Non-pigmented ciliary epithelial cell (primary cell): Measurements from ENCODE around the gene PARVB.

Experiments used
- DNase-seq: peaks from one replicate; pipeline ENCODE4 v3.0.0-alpha.2; 2010; ENCODE audit warnings: low read depth

The PARVB gene

GRCh38 chr22:44162960-44163359, 138.9 kb downstream of the PARVB start:
- DNase-seq: no peak

GRCh38 chr22:44163536-44163935, 139.4 kb downstream of the PARVB start:
- no peak for DNase-seq

DNA sequence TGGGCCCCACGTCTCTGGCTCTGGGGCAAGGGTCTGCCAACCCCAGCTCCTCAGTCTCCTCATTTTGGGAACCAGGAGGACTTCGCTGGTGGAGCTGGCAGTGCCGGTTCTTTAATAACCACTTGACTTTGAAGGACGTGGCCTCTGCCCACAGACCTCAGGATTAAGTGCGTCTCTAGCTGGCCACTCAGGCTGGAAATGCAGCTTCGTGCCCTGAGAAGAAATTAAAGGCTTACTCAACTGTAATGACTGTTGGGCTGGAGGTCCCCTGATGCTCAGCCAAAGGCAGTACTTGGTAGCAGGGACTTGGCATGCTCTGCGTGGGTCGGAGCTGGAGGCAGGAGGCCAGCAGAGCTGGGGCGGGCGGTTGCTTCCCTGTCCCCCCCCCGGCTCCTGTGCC, 139.9 kb downstream of the PARVB start:
- no peak for DNase-seq

GRCh38 chr22:44165286-44165874, 141.3 kb downstream of the PARVB start:
- no peak for DNase-seq

DNA sequence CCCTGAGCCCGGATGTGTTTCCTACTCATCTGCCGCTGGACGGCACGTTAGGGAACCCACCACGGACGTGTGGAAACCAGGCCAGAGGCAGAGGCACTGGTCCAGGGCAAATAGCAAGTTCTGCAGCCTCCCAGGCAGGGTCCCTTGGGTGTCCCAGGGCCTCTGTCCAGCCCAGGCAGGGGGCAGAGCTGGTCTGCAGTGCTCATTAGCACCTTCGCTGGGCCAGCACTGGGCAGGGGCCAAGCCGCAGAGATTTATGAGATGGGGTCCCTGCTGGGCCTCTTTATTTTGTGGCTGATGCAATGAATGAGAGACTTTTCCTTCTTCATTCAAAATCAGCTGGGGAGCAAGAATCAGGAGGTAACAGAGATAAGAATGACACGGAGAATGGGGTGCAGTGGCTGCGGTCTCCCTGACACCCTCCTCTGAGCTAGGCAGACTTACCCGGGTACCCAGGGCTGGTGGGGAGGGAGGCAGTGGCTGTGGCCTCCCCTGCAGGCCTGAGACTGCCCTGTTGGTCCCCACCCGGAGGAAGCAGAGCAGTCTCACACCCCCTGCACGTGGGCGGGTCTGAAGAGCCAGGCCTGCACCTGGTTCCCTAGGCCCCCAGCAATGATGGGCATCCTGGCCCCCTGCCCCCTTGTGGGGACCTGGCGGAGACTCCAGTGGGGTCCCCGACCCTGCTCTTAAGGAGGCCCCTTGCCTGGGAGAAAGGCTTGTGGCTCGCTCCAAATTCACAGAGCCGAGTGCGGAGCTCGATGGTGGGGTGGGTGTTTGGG, 142.6 kb downstream of the PARVB start:
- DNase-seq: no peak

DNA sequence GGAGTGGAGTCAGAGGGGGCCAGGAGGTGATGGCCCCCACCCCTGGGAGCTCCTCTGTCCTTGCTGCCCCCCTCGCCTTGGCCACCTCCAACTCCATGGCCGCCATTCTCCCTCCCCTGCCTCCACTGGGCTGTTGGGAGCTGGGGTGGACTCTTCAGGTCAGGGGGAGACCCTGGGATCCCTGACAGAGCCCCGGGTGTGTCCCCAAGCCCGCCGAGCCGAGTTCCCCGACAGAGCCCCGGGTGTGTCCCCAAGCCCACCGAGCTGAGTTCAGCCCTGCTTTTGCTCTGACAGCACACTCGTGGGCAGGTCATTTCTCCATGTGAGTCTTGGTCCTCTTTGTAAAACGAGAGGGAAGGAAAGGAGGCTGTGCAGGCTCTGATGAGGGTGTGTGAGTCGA, 143.4 kb downstream of the PARVB start:
- DNase-seq: no peak

DNA sequence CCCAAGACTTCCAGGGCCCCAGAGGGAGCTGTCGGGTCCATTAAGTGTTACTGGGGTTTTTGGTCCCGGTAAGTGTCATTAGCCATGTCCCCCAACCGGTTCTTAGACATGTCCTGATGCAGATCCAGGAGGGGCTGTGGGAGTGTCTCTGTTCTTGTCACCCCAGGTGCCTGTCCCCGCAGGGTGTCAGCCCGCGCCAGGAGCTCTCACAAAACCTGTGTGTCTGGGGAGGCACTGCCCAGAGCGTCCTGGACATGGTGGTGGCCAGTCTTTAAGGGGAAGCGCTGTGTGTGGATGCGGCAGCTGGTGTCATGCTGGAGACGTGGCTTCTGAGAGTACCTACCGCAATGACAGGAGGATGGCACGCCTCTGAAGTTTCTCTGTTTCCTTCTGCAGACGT, 144.1 kb downstream of the PARVB start:
- no peak for DNase-seq

GRCh38 chr22:44170470-44170869, 146.4 kb downstream of the PARVB start:
- no peak for DNase-seq

DNA sequence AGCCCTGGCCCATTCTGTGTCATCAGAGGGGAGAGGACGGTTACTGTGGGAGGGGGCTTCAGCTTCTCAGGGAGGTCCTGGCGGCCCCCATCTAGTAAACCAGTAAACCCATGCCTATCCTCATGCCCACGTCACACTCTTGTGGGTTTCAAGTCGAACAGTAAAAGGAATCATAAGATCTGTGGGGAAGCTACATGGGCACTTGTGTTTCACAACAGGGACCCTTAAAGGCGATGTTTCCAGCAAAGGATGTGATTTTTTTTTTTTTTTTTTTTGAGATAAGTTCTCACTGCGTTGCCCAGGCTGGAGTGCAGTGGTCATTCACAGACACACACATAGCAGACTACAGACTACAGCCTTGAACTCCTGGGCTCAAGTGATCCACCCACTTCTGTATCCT, 147.5 kb downstream of the PARVB start:
- DNase-seq: no peak

- no peak for DNase-seq
Observed at GRCh38 chr22:44172370-44173108, 148.4 kb downstream of the PARVB start.

DNA sequence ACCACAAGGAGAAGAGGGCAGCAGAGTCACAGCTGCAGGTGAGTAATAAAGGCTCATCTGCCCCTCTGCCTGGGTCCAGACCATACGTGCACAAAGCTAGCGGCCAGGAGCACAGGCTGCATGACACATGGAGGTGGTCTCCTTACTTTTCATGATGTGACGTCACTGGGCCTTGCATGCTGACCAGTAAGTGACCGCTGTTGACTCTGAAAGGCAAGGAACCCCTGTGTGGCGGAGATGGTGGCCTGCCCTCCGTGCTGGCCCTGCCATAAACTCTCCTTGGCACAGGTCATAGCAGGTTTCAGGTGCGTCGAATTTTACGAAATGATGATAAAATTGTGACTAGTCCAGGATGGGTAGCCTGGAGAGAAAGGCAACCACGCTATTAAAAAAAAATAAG, 149.1 kb downstream of the PARVB start:
- no peak for DNase-seq

GRCh38 chr22:44175676-44176075, 151.6 kb downstream of the PARVB start:
- no peak for DNase-seq

DNA sequence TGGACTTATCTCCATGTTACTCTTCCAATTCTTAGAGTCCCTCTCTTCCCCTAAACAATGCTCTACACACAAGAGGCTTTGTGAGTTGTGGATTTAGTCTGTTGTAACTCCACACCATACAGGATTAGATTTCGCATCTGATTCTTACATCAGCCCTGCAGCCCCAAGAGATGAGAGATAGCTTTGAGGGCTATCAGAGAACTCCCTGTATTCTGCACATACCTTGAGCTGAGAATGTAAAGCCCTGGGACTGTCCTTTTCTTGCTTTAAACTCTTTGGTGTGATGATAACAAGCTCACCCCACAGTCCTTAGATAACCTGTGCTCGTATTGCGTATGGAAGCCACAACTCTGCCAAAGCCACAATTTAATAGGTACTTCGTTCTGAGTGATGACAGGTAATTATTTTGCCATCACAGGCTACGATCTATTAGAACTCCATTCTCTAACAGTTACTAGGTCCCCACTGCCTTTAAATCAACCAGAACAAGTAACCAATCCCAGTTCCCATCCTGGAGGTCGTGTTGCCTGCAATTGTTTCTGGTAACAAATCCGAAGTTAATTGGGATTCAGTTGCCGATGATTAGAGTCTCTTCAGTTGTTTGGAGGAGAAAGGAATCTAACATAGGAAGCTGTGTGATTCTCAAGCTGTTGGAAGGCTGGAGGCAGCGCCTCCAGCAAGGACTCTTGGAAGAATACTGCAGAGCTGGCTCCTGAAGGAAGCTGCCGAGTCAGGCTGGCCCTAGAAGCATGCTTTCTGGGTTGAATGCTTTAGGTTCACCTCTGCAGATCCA, 155.3 kb downstream of the PARVB start:
- no peak for DNase-seq

DNA sequence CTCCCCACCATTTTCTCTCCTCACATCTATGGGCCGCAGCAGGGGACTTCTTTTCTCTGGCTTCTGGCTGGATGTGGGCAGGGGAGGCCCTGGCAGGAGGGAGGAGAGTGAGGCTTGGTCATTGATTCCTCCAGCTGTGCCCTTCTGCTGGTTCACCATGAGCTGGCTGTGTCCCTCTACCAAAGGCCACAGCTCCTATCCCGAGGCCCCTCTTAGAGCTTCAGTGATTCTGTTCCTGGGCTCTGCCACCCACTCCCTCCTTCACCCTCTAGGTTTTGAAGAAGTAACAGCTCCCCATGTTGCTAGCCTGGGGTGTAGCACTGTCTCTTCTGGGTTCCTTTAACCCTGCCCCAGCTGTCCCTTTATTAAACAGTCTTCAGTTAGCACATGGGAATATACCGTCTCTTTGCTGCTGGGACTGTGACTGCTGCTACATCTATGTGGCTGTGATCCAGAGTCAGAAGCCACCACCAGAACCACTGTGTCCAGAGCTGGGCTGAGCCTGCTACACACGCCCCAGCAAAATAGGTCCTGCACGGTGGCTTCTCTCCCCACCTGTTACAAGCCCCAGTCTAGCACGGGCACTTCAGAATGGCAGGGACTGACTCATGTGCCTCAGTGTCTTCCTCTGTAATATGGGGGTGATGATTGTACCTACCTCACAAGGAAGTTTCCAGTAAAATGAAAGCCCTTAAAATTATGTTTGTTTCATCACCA, 156.0 kb downstream of the PARVB start:
- no peak for DNase-seq

DNA sequence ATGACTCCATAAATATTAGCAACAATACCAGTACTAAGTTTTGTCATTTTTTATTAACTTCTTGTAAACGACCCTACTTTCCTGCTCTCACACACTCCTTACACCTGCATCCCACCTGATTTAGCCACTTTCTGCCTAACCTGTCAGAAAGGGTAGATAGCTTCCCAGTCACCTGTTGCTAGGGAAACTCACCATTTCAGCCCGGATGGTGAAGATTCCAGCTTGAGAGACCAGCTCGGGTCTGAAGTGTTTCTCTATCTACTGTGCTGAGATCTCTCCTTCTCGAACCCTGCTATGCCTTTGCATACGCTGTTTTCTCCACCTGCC, 156.6 kb downstream of the PARVB start, which contains the start of gene PARVG:
Gene PARVG, plus strand, starts transcription at position 220 of the 327 bp plus-strand sequence. CDS start 2,405 bp downstream, outside the sequence.
- no peak for DNase-seq

DNA sequence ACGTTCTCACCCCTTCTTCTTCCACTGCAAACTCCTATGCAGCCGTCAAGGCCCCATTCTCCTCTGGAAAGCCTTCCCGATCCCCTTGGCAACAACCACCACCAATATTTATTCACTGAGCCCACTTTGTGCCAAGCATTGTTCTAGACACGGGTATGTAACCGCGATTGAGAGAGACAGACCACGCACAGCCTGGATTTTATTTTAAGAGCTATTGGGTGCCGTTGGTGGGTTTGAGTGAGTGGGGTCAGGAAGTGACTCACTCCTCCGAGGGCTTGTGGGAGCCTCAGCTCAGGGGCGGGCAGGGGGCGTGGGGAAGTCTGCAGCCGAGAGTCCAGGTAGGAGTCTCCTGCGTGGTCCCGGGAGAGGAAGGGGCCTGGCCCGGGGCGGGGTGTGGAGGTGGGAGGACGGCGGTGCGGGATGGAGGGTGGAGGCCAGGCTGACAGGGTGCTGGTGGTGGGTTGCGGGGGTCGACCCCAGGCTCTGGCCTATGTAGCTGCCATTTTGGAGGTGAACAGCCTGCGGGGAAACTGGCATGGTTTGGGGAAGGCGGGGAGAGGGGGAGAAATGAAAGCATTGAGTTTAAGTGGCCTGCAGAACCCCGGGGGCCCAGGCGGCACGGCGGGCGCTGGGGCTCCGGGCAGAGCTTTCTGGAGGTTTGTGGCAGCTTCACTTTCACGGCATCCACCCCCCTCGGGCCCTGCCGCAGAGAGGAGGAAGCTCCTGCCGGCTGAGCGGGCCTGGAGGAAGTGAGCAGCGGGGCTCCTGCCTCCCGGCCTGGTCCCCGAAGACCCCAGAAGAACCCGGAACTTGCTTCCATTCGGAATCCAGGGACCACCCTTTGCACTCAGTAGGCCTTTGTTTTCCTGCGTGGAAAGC, 157.2 kb downstream of the PARVB start:
- DNase-seq: no peak

GRCh38 chr22:44181912-44182587, 157.9 kb downstream of the PARVB start:
- DNase-seq: no peak

DNA sequence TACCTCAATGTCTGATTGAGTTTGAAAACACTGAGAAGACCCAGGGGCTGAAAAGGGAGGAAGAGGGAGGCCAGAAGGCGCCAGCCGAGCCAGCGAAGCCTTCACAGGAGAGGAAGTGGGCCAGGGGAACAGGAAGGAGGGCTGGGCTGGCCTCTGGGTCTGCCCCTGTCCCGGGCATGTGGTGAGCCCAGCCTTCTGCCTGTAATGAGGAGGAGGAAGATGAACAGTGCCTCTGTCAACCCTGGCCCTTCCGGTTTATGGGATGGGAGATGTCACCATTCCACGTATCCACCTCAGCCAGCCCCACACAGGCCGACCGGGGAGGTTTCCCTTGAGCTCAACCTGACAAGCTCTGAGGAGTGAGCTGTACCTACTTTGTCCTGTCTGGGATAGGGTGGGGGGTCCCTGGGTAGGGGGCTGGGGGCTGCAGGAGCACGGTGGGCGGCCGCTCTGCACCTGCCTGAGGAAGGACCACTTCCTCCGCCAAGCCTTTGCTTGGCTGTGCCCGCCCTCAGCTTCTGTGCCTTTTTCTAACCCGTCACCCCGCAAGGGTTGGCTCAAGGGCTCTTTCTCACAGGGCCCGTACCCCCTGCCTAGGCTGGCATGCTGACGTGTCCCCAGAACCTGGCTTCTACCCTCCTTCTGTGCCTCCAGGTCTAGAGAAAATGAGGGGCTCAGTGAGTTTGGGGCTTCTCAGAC, 158.6 kb downstream of the PARVB start:
- DNase-seq: no peak

- no peak for DNase-seq
Observed at GRCh38 chr22:44183287-44183588, 159.1 kb downstream of the PARVB start.

GRCh38 chr22:44184006-44184405, 159.9 kb downstream of the PARVB start:
- DNase-seq: no peak
